OCI-LY1 (cell line): ENCODE measurements around the gene PCDHA5.

Source experiments
- H2AFZ ChIP-seq: fragments of 200-600 bp; sonication (generic), shearing (Covaris generic); 2 replicates; pipeline ENCODE4 v1.6.0; 2014; ENCODE audit warnings: antibody characterized with exemption, mild to moderate bottlenecking, low read length
- H3F3A ChIP-seq: fragments of 200-600 bp; sonication (generic), shearing (Covaris generic); 2 replicates; pipeline ENCODE4 v1.6.0; 2014; ENCODE audit warnings: mild to moderate bottlenecking, antibody characterized with exemption, low read length, moderate library complexity; ENCODE audit not compliant: insufficient read depth
- H3K27ac ChIP-seq: fragments of 200-600 bp; sonication (generic); 2 replicates; pipeline ENCODE4 v1.5.1; 2014; ENCODE audit warnings: low read length, mixed run types, mild to moderate bottlenecking, low read depth; ENCODE audit not compliant: poor library complexity, severe bottlenecking
- H3K27me3 ChIP-seq: fragments of 200-600 bp; sonication (generic); 2 replicates; pipeline ENCODE4 v1.6.0; 2014; ENCODE audit warnings: antibody characterized with exemption, mild to moderate bottlenecking, low read length, moderate library complexity; ENCODE audit not compliant: insufficient read depth
- H3K36me3 ChIP-seq: fragments of 200-600 bp; sonication (generic); 2 replicates; pipeline ENCODE4 v1.6.1; 2014; ENCODE audit warnings: mild to moderate bottlenecking, antibody characterized with exemption, low read length, moderate library complexity, mixed read lengths; ENCODE audit not compliant: insufficient read depth
- H3K4me1 ChIP-seq: fragments of 200-600 bp; sonication (generic); 2 replicates; pipeline ENCODE4 v1.5.1; 2014; ENCODE audit warnings: mild to moderate bottlenecking, low read length, moderate library complexity; ENCODE audit not compliant: insufficient read depth, severe bottlenecking
- H3K4me2 ChIP-seq: fragments of 200-600 bp; sonication (generic), shearing (Covaris generic); 2 replicates; pipeline ENCODE4 v1.6.1; 2014; ENCODE audit warnings: low read length
- H3K4me3 ChIP-seq: fragments of 200-600 bp; sonication (generic); 2 replicates; pipeline ENCODE4 v1.5.1; 2014; ENCODE audit warnings: low read length, low read depth, mild to moderate bottlenecking, mixed read lengths; ENCODE audit not compliant: poor library complexity, severe bottlenecking
- H3K79me2 ChIP-seq: fragments of 200-600 bp; shearing (Covaris generic); 2 replicates; pipeline ENCODE4 v1.6.1; 2016; ENCODE audit warnings: mixed run types, low read length, mixed read lengths; ENCODE audit not compliant: insufficient read depth
- H3K9ac ChIP-seq: fragments of 200-600 bp; sonication (generic), shearing (Covaris generic); 2 replicates; pipeline ENCODE4 v1.6.1; 2014; ENCODE audit warnings: mild to moderate bottlenecking, low read length, mixed read lengths
- H3K9me2 ChIP-seq: fragments of 200-600 bp; sonication (generic), shearing (Covaris generic); 2 replicates; pipeline ENCODE4 v1.6.1; 2014; ENCODE audit warnings: low read depth, mild to moderate bottlenecking, low read length, mixed read lengths
- H3K9me3 ChIP-seq: fragments of 200-600 bp; shearing (Covaris generic); 2 replicates; pipeline ENCODE4 v1.6.1; 2014; ENCODE audit warnings: low read length, mixed read lengths
- H4K20me1 ChIP-seq: fragments of 200-600 bp; sonication (generic), shearing (Covaris generic); 2 replicates; pipeline ENCODE4 v1.6.0; 2016; ENCODE audit warnings: mild to moderate bottlenecking, low read length; ENCODE audit not compliant: insufficient read depth
- EZH2 ChIP-seq: fragments of 200-600 bp; sonication (generic), shearing (Covaris generic); IDR thresholded peaks from 2 replicates; pipeline ENCODE4 v1.8.0; 2017; ENCODE audit warnings: borderline replicate concordance, mixed run types, mild to moderate bottlenecking, antibody characterized with exemption, low read length, moderate library complexity, mixed read lengths
- TF ChIP-seq, protein P1 (sequence below): fragments of 200-600 bp; sonication (generic), shearing (Covaris generic); IDR thresholded peaks from 2 replicates; pipeline ENCODE4 v1.5.1; 2017; ENCODE audit warnings: mild to moderate bottlenecking, antibody characterized with exemption, low read length, moderate library complexity, mixed read lengths

The PCDHA5 gene

DNA sequence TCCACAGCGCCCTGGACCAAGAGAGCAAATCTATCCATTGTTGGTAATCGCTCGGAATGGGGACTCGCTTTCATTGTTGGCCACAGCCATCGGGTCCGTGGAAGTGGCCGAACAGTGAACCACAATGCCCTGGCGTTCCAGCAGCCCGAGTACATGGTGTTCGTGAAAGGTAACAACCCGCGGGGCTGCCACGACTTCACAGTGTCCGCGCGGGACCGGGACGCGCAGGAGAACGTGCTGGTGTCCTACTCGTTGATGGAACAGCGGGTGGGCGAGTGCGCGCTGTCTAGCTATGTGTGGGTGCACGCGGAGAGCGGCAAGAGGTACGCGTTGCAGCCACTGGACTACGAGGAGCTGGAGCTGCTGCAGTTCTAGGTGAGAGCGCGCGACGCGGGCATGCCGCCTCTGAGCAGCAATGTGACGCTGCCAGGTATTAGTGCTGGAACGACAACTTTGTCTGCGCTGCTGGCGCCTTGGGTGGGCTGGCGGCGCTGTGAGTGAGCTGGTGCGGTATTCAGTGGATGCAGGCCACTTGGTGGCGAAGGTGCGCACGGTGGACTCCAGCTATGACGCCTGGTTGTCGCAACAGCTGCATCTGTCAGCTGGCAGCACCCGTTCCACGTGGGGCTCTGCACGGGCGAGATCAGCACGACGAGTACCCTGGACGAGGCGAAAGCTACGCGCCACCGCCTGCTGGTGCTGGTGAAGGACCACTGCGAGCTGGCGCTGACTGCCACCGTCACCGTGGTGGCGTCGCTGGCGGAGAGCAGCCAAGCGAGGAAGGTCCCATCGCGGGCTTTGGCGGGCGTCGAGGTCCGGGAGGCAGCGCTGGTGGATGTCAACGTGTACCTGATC lies 41.3 kb downstream of the PCDHA5 start:
- H3K27me3 ChIP-seq = no peaks in the 10 kb centered on the region
- no peak overlapping the region for H2AFZ ChIP-seq
- no peaks in the 10 kb centered on the region for H3F3A ChIP-seq
- TF ChIP-seq, protein P1, sequence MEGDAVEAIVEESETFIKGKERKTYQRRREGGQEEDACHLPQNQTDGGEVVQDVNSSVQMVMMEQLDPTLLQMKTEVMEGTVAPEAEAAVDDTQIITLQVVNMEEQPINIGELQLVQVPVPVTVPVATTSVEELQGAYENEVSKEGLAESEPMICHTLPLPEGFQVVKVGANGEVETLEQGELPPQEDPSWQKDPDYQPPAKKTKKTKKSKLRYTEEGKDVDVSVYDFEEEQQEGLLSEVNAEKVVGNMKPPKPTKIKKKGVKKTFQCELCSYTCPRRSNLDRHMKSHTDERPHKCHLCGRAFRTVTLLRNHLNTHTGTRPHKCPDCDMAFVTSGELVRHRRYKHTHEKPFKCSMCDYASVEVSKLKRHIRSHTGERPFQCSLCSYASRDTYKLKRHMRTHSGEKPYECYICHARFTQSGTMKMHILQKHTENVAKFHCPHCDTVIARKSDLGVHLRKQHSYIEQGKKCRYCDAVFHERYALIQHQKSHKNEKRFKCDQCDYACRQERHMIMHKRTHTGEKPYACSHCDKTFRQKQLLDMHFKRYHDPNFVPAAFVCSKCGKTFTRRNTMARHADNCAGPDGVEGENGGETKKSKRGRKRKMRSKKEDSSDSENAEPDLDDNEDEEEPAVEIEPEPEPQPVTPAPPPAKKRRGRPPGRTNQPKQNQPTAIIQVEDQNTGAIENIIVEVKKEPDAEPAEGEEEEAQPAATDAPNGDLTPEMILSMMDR = no peak
- no peak for TF ChIP-seq EZH2
- H3K4me1 ChIP-seq = no peaks in the 10 kb centered on the region
- no peak overlapping the region for H3K27ac ChIP-seq
- no peaks in the 10 kb centered on the region for H3K9me3 ChIP-seq
- H3K4me2 ChIP-seq = no peak overlapping the region
- H3K79me2 ChIP-seq = no peaks in the 10 kb centered on the region
- H3K9ac ChIP-seq = no peak overlapping the region
- H3K9me2 ChIP-seq = no peaks in the 10 kb centered on the region; the same call in 1 of the 2 replicates
- H3K4me3 ChIP-seq = no peak overlapping the region
- no peaks in the 10 kb centered on the region for H4K20me1 ChIP-seq
- no peaks in the 10 kb centered on the region for H3K36me3 ChIP-seq

DNA sequence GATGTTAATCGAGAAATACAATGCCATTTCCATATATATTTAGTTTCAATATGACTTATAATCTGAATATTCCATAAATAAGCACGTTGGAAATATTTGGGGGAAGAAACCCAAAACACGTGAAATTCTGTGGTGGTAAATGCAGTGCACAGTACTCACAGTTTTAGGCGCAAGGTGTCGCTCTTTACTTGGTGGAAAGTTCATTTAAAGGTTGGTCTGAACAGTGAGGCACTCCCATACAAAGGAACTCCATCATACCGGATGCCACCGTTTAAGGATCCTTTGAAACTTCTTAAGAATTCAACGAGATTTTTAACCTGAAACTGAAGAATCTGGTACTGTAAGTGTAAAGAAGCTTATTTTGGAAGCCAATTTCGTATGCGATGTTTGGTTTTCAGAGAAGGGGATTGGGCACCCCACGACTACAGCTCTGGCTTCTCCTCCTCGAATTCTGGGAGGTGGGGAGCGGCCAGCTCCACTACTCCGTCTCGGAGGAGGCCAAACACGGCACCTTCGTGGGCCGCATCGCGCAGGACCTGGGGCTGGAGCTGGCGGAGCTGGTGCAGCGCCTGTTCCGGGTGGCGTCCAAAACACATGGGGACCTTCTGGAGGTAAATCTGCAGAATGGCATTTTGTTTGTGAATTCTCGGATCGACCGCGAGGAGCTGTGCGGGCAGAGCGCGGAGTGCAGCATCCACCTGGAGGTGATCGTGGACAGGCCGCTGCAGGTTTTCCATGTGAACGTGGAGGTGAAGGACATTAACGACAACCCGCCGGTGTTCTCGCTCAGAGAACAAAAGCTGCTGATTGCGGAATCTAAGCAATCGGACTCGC lies 47.5 kb downstream of the PCDHA5 start, which contains the start of gene PCDHA11:
TSS of gene PCDHA11 (plus strand) at position 237 of the 834 bp plus-strand sequence. CDS start at position 384, 147 bp downstream.
- Histone ChIP-seq H3F3A (no peaks in the 10 kb centered on the region), H3K9me3 (no peaks in the 10 kb centered on the region), H3K27ac (no peak within 1 kb of the TSS), H3K4me3 (no peak within 1 kb of the TSS), H3K4me2 (no peak within 1 kb of the TSS), H3K9ac (no peak within 1 kb of the TSS), H2AFZ (no peak within 1 kb of the TSS), H3K4me1 (no peaks in the 10 kb centered on the region), H3K36me3 (no peaks in the 10 kb centered on the region), H3K27me3 (no peaks in the 10 kb centered on the region), H3K9me2 (no peaks in the 10 kb centered on the region), H4K20me1 (no peaks in the 10 kb centered on the region), H3K79me2 (no peaks in the 10 kb centered on the region)
- no peak for TF ChIP-seq EZH2
- TF ChIP-seq, protein P1 = no peak

DNA sequence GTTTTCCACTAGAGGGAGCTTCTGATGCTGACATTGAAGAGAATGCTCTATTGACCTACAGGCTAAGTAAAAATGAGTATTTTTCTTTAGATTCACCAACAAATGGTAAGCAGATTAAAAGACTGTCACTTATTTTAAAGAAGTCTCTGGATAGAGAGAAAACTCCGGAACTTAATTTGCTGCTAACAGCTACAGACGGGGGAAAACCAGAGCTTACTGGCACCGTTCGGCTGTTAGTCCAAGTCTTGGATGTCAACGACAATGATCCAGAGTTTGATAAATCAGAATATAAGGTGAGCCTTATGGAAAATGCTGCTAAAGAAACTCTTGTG lies 48.1 kb downstream of the PCDHA5 start:
- Histone ChIP-seq H3K79me2 (no peaks in the 10 kb centered on the region), H3K9me2 (no peaks in the 10 kb centered on the region), H3K4me1 (no peaks in the 10 kb centered on the region), H3K27ac (no peak overlapping the region), H3K9ac (no peak overlapping the region), H3K36me3 (no peaks in the 10 kb centered on the region), H4K20me1 (no peaks in the 10 kb centered on the region), H2AFZ (no peak overlapping the region), H3K9me3 (no peaks in the 10 kb centered on the region), H3K4me2 (no peak overlapping the region), H3K4me3 (no peak overlapping the region), H3K27me3 (no peaks in the 10 kb centered on the region), H3F3A (no peaks in the 10 kb centered on the region)
- no peak for TF ChIP-seq EZH2
- TF ChIP-seq, protein P1 = peak; percentile 17; the same call in 1 of the 2 replicates
